ENCODE results near the gene IAH1. TPM values are rescaled to one million over a fixed set of nuclear protein-coding genes. Genes with fewer than 3 reads are reported as not detected.

Gene IAH1, protein sequence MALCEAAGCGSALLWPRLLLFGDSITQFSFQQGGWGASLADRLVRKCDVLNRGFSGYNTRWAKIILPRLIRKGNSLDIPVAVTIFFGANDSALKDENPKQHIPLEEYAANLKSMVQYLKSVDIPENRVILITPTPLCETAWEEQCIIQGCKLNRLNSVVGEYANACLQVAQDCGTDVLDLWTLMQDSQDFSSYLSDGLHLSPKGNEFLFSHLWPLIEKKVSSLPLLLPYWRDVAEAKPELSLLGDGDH
- total RNA-seq: 51.8 TPM

DNA sequence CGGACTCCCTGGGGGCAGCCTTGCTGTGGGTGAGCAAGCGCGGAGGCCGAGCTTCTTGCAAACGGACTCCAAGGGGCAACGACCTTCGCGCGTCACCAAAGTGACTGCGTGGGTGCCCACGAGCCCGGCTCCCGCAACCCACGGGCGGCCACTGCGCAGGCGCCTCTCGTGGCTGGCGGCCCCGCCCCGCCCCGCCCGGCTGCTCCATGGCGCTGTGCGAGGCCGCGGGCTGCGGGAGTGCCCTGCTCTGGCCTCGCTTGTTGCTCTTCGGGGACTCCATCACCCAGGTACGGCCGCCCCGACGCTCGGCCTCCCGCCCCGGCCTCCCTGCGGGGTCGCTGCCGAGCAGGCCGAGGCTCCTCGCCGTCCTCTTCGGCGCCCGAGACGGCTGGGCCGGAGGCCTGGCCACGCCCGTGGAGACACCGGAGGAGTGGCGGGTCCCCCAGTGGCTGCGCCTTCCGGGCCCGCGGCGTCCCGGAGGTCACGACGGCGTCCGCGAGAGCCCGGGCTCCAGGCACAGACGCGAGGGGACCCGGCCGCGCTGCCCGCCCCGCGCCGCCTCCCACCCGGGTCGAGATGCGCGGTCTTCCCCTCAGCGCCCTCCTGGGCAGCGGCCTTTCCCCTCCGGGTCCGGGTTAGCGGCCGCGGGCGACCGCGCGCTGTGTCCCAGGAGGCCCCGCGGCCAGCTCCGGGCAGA, at the start of gene IAH1:
TSS of gene IAH1 (plus strand) at position 191 of the 697 bp plus-strand sequence. CDS start at position 207, 16 bp downstream.
- peak; percentile 60 for DNase-seq (ENCODE audit: low spot score)

DNA sequence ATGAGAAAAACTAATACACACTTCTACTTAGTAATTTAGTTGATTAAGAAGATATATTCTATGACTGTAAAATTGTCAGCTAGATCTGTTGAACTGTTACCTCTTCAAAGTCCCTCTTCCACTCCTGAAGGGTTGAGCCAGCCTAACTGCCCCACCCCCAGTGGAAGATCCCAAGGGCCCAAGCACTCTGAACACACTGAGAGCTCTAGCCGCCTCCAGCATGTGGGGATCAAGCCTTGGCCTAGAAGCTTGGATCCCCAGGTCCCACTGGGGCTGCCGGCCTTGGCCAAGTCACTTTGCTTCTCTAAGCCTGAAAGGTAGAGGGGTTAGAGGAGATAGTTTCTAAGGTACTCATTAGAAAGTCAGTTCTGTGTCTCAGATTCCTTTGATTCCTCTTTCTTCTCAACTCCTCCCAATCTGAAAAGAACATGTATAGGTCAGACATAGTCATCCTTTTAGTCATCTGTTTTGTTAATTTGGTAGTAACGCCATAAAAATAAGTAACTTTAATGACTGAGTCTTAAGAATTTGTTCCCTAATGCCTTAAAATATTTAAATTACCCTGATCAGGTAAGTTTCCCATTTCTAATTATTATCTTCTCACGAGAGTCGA, 45.3 kb upstream of the IAH1 start:
- DNase-seq (ENCODE audit: low spot score): no peak

DNA sequence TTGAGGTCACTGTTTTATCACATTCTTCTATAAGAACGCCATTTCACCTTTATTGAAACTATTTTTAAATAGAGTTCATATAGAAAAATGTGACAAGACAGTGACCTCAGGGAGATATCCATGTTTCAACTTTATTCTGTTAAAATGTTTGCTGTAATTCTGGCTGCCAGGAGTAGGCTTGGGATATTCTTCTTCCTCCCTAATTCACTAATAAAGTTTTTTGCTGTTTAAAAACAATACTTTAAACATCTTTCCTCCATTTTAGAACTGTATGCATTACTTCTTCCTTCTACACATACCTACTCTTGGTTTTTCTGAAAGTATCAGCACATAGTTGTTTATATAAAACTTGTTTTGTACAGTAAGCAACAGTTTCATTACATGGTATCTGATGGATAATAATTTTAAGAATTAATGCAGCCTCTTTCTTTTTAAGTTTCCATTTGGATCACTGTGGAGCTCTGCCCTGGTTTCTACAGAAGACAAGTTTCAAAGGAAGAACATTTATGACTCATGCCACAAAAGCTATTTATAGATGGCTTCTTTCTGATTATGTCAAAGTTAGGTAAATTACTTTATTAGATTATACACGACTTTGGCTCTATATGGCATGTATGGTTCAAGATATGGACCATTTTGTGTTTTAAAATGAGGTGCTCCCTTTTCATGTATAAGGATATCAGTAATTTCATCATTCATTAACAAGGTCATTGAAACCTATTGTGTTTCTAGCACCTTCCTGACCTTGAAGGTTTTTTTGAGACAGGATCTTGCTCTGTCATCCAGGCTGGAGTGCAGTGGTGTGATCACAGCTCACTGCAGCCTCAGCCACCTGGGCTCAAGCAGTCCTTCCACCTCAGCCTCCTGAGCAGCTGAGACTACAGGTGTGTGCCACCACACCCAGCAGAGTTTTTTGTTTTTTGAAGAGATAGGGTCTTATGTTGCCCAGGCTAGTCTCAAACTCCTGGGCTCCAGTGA, 43.7 kb upstream of the IAH1 start:
- DNase-seq (ENCODE audit: low spot score): no peak

DNA sequence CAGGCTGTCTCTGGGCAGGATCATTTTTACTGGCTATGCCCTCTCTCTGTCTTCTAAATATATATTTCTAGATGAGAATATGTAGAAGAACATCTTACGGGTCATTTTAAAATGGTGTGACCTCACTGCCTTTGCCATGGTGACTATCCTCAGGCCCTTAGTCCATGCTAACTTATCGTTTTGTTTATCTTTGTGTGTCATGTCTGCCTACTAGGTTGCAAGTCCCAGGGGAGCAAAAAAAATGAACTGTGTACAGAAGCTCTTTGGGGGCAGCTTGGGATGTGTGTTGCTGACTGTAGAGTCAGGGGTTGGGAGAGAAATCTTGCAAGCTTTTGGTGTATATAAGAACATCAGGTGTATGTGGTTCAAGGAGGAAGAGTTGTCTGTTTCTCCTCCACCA, 39.9 kb upstream of the IAH1 start:
- DNase-seq (ENCODE audit: low spot score): no peak

DNA sequence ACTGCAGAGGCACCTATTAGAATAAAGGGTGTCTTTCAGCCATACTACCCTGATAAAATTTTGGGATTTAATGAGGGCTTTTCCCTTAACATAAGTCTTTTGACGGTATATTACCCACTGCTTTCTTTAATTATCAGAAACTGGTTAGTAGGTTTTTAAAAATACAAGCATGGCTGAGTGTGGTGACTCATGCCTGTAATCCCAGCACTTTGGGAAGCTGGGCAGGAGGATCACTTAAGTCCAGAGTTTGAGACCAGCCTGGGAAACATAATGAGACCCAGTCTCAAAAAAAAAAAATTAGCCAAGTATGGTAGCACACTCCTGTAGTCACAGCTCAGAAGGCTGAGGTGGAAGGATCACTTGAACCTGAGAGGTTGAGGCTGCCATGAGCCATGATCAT, 34.8 kb upstream of the IAH1 start:
- DNase-seq (ENCODE audit: low spot score): no peak

DNA sequence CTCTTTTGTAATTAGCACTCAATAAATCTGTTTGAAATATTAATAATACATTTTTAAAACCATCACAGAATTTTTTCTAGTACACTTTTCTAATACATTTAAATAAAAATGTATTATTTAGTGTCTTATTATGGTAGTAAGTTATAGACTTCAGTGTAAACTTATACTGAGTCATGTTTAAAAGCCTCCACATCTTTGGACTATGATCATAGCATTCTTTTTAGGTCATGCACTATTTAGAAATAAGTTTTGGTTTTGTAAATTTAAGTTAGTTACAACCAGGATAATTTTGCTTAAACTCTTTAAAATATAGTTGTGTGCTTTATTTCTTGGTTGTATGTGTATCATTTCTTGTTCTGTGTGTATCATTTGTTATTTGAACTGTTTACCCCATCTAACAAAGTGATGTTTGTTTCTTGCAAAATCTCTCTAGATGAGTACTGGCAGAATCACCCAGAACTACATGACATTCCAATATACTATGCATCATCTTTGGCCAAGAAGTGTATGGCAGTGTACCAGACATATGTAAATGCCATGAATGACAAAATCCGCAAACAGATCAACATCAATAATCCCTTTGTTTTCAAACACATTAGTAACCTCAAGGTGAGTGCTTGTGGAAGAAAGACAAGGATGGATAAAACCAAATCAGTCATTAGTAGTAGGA, 34.2 kb upstream of the IAH1 start:
- no peak for DNase-seq (ENCODE audit: low spot score)

DNA sequence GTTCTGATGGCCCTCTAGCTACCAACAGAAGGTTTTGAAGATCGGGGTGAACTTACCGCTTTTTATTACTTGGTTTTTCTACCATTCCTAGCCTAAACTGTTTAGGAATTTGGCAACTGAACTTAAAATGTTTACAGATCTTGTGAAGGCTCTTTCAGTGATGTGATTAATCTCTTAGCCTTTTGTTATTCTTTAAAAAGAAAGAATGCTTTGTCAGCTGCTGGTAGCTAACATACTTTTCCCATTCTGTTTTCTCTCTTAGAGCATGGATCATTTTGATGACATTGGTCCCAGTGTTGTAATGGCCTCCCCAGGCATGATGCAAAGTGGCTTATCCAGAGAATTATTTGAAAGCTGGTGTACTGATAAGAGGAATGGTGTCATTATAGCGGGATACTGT, 32.8 kb upstream of the IAH1 start:
- DNase-seq (ENCODE audit: low spot score): no peak

DNA sequence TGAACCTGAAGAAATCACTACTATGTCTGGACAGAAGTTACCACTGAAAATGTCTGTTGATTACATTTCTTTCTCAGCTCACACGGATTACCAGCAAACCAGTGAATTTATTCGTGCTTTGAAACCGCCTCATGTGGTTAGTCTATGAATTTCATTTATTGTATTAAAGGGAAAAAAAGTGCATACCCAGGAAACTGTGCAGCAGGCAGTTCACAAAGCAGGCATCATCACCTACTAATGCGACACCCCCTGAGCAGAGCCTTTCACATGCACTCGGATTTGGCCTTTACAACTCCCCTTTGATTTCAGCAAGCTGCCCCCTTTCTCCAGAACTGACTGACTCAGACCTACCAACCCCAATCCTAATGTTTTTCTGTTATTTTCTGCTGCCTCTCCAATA, 30.8 kb upstream of the IAH1 start:
- DNase-seq (ENCODE audit: low spot score): no peak

DNA sequence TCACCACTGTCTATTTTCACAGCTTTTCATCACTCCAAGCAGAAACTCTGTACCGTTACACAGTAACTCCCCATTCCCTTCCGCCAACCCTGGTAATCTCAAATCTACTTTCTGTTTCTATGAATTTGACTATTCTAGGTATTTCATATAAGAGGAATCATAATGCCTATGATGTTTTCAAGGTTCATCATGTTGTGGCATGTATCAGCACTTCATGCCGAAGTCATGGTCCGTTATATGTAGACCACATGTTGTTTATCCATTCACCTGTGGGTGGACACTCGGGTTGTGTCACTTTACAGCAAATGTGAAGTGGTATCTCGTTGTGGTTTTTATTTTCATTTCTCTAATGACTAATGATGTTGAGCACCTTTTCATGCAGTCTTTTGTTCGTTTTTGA, 29.3 kb upstream of the IAH1 start:
- DNase-seq (ENCODE audit: low spot score): no peak

DNA sequence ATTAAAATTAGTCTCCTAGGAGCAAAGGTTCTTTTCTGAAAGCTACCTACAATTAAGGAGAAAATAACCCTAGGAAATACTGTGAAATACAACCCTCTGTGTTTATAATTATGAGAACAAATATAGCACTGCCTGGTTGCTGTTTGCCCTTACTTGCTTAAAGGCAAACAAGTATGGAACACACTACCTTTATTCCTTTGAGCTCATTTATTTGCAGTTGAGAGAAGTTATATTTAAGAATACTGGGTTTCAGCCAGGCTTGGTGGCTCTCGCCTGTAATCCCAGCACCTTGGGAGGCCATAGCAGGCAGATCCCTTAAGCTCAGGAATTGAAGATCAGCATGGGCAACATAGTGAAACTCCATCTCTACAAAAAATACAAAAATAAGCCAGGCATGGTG, 23.1 kb upstream of the IAH1 start:
- no peak for DNase-seq (ENCODE audit: low spot score)

DNA sequence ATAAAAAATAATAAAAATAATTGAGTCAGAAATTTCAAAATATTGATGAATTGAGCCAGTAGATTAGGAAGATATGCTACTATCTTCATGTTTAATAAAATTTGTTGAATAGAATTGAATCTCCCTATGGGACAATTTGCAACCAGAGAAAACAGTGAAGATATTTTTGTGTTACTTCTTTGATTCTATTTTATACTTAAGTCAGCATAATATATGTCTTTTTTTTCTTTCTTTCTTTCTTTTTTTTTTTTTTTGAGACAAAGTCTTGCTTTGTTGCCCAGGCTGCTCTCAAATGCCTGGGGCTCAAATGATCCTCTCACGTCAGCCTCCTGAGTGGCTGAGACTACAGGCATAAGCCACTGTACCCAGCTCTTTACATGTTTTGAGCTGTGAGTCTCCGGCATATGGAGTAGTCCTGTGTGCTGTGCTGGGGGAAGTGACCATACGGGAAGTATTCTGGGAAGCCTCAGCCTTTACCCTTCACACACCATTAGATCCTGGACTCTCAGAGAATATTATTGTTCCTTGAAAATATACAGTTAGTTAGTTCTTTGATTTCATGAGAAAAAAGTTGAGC, 13.8 kb upstream of the IAH1 start:
- DNase-seq (ENCODE audit: low spot score): no peak

DNA sequence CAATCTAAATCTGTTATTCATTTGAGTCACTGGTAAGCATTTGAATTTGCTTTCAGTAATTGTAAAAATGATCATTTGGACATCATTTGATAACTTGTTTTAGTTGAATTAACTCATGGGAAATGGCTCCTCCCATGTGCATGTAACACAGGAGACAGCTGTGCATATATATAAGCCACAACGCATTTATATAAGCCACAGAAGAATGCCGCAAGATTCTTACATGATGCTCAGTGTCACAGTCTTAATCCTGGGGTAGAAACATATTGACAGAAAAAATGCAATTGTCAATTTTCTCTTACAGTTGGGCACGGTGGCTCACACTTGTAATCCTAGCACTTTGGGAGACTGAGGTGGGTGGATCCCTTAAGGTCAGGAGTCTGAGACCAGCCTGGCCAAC, 13.3 kb upstream of the IAH1 start:
- no peak for DNase-seq (ENCODE audit: low spot score)

DNA sequence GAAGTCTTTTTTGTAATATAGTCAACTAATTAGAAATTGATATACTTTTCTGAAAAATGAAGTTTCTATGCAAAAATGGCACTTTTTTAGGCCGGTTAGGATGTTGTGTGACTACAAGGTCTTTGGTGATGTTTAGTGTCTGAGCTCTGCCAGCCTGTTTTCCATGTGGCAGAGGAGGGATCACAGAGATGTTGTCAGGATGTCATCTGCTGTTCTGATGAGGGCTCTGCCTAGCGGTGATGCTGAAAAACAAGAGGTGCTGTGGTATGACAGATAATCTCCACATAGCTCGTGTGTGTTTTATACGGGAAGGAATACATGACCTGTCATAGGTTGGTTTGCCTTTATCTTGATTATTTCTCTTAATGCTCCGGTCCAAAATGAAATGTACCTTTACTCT, 12.0 kb upstream of the IAH1 start:
- DNase-seq (ENCODE audit: low spot score): no peak

DNA sequence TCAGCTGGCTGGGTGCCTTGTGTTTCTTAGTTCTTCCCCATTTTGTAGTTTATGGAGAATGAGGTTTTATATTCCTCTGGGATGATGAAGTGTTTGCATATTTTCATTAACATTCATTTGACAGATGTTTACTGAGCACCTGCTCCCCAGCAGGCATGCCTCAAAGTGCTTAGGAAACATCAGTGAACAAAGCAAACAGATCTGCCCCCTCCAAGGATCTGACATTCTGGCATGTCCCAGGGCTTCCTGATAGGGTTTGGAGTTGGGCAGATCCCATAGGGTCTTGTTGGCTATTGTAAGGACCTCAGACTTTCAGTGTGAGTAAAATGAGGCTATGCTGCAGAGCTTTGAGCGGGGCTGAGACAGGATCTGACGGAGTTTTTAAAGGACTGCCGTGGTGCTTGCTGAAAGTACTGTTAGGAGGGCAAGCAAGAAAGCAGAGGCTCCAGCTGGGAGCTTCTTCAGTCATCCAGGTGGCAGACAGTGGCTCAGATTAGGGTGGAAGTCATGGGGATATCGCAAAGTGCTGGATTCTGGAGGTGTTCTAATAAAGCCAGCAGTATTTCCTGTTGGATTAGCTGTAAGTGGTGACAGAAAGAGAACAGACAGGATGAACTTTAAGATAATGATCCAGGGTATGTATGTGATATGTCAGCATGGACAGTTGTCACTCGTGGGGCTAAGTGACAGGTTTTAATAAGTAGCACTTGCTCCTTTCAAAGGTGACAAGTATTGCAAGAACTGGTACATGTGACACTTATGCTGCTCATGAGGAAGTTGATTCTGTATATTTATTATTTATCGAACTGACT, 11.3 kb upstream of the IAH1 start:
- DNase-seq (ENCODE audit: low spot score): no peak

DNA sequence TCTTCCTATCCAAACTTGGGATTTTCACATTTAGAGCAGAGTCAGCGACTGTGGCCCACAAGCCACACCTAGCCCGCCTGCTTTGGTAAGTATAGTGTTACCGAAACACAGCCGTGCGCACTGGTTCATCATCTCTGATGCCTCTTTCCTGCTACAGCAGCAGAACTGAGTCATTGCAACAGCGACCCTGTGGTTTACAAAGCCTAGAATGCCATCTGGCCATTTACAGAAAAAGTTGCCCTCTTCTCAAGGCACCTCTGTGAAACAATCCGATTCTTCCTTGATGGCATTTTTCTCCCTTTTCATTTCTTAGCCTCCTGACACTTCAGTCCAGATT, 10.7 kb upstream of the IAH1 start:
- no peak for DNase-seq (ENCODE audit: low spot score)

DNA sequence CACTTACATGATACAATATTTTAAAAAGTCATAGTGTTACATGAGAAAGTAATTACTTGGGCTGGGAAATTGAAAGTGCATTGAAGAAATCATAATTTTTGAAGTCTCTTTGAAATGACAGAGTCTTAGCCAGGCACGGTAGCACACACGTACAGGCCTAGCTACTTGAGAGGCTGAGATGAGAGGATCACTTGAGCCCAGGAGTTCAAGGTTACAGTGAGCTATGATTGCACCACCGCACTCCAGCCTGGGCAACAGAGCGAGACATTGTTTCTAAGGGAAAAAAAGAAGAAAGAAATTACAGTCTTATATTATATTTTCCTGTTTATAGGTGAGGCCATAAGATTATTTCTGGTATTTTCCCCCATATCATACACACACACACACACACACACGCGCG, 9.2 kb upstream of the IAH1 start:
- DNase-seq (ENCODE audit: low spot score): no peak

DNA sequence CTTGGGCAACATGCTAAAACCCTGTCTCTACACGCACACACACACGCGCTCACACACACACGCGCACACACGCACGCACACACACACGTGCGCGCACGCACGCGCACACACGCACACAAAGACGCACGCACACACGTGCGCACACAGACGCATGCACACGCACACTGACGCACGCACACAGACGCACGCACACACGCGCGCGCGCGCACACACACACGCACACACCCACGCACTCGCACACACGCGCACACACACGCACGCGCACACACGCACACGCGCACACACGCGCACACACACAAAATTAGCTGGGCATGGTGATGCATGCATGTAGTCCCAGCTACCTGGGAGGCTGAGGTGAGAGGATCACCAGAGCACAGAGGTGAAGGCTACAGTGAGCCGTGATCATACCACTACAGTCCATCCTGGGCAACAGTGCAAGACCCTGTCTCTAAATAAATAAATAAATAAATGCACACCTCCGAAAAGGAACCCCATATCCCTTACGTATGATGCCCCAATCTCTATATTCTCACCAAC, 8.1 kb upstream of the IAH1 start:
- no peak for DNase-seq (ENCODE audit: low spot score)

DNA sequence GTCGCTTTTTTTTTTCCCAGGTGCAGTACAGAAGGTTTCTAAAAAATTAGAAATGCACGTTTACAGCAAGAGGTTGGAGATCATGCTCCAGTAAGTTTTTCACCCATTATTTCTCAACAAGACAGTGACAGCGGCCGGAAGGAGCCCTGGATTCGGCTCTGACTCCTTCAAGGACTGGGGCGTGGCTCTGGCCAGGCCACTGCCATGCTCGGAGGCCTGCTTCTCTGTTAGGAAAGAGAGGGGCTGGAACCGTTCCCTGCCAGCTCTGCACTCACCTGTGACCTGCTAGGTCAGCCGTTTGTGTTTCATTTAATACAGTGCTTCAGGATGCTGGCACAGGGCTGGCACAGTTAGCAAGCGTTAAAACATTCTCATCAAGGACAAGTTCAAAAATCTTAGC, 6.7 kb upstream of the IAH1 start:
- no peak for DNase-seq (ENCODE audit: low spot score)

DNA sequence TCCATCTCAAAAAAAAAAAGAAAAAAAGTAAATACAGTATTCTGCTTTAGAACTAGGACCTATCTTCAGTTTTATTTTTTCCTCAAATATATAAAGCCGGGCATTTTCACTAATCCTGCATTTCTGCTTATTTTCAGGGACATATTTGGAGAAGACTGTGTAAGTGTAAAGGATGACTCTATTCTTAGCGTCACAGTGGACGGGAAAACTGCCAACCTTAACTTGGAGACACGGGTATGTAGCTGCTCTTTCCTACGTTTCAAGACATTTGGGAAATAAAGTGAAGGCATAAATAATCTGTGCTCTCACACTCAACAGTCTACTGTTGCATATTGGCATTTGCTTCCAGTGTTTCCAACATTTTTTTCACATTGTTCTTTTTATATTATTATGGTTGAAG, 3.1 kb upstream of the IAH1 start:
- DNase-seq (ENCODE audit: low spot score): no peak

DNA sequence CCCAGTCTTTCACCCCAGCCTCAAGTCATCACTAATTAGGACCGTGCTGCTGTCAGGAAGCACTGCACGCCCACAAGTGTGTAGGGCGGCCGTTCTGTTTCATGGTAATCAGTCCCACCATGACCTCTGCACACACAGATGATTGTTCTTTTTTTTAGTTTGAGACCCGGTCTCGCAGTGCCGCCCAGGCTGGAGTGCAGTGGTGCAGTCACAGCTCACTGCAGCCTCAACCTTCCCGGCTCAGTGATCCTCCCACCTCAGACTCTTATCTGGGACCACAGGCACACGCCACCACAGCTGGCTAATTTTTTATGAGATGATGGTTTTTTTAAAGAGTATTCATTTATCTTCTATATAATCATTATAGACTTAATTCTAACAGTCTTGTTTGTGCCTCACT, 1.8 kb upstream of the IAH1 start:
- no peak for DNase-seq (ENCODE audit: low spot score)
